Measurements from ENCODE around the gene EMB.
"Not testable (repeated sequence)": the region's sequence is repeated elsewhere in the genome, so short reads cannot be mapped to it uniquely, and the experiment has no call there.

Gene EMB

DNA sequence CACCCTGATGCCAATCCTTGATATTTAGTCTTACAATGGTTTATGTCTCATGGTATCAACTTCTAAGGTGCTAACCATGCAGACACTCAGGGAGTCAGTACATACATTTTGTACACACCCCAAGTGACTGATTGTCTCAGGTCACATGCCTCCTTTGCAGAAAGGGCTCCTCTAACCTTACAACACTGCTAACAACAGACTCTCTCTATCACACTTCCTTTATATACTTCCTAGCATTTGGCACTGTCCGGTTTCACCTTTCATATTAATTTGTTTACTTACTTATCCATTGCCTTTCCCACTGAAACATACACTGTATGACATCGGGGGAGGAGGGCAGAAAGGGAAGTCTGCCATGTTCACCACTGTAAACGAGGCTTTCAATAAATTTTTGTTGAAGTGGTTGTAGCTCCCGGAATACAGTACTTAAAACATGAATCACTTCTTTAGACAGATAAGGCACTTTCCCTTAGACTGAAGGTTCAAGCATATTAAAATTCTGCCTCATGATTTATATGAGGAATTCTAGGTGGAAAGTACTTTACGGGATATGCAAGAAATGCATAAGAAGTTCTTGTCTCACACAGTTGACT lies 20.6 kb downstream of the EMB start:
- no peak for DNase-seq

DNA sequence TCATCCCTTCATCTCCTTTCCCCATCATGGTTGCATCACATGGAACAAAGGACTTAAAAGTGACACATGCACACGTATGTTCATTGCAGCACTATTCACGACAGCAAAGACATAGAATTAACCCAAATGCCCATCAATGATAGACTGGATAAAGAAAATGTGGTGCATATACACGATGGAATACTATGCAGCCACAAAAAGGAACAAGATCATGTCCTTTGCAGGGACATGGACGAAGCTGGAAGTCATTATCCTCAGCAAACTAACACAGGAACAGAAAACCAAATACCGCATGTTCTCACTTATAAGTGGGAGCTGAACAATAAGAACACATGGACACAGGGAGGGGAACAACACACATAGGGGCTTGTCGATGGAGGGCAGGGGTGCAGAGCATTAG lies 21.4 kb downstream of the EMB start:
- DNase-seq, result not testable (repeated sequence)

DNA sequence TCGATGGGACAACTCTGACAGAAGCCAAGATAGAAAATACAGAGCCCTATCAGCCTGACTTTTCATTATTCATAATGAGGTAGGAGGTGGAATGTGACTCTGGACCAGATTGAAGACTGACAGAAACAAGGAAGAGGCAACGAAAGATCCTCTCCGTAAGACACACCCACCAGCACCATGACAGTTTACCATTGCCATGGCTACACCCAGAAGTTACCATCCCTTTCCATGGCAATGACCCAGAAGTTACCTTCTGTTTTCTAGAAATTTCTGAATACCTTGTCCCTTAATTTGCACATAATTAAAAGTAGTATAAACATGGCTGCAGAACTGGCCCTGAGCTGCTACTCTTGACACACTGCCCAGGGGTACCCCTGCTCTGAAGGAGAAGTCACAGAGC lies 24.5 kb downstream of the EMB start:
- not testable (repeated sequence) for DNase-seq

DNA sequence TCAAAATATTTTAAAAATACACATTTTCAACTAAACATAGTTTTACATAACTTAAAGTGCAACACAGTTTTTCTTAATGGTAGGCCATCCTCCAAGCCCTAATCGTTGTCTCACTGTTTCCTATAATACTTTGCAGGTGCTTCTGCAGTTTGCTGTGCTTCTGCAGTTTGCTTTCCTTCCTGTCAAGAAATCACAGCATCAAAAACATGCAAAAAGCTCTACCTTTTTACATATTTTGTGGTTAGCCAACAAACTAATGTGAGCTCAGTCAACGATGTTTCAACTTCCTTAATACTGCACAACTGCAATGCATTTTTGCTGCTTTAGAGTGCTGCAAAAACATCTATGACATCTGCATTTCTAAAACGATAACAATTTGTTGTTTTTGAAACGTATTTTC lies 25.2 kb downstream of the EMB start:
- no peak for DNase-seq

DNA sequence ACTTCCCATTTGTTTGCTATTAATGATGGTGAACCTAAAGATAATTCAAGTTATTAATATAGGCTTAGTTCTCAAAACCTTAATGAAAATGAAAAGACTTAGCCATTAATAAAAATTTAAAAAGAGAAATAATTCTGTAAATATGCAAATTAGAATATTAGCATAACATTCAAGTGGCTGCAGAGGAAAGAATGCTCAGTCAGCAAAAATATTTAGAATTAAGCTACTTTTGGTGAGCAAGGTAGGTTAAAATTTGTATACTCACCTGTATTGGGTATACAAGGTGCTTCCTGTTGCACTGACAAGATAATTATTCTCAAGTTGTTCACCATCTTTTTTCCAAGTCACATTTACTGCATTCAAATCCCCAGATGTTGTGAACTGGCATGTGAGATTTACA lies 30.2 kb downstream of the EMB start:
- not testable (repeated sequence) for DNase-seq

DNA sequence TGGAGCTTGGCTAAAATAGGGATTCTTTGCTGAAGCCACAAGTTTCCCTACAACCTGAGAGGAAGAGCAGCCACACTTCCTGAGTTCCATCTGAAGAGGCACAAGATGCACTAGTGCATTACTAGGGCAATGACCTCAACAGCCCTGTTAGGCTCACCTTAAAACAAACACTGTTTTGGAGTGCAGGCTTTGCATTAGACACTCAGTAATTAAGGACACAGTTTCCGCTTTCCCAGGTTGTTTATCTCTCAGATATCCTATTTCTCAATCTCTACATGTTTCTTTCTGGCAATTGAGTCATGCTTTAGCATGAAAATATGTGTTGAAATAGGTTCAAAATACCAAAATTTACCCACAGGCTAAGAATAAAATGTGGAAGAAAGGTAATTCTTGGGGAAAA lies 34.2 kb downstream of the EMB start:
- no peak for DNase-seq

DNA sequence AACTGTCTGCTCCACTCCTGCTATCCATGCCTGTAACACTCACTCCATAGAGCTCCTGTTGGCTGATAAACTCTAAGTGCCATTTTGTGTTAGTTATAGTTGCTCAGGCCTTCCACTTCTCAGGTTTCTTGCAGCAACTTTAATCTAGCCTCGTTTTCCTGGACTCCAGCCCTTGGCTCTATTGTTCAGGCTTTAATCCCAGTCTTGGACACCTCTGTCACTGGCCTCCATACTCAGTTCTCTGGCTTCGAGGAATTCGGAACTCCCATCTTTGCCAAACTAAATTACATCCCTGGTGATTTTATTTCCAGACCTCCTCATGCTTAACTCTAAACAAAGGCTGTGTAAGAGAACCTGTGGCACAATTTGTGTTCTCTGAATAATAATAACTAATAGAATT lies 39.8 kb downstream of the EMB start:
- no peak for DNase-seq

DNA sequence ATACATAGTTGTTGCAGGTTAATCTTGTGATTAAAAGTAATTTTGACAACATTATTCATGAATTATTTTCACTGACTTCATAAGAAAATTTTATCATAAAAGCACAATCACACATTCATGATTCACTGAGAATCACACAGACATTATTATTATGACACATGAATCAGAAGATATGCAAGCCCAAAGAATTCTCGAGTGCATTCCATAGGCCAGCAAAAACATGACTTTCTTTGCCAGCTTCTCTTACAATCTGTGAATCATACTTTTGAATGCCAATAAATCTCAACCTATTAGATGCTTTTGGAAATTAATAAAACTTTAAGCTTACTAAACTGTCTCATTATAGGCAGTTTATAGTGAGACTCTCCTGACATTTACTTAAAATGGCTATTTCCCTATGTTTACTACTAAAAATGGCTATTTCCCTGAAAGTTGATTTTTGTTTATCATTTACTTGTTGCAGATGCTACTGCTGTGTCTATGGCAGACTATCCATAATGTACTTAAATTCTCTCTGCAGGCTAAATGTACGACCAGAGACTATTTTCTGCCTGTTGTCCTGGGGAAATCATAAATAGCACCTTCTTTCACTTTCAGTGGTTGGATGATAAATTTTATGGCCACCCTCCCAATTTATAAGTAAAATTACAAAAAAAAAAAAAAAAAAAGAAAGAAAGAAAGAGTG lies 47.0 kb downstream of the EMB start:
- not testable (repeated sequence) for DNase-seq

DNA sequence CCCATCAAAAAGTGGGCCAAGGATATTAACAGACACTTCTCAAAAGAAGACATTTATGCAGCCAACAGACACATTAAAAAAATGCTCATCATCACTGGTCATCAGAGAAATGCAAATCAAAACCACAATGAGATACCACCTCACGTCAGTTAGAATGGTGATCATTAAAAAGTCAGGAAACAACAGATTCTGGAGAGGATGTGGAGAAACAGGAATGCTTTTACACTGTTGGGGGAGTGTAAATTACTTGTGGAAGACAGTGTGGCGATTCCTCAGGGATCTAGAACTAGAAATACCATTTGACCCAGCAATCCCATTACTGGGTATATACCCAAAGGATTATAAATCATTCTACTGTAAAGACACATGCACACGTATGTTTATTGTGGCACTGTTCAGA lies 48.8 kb downstream of the EMB start:
- not testable (repeated sequence) for DNase-seq

DNA sequence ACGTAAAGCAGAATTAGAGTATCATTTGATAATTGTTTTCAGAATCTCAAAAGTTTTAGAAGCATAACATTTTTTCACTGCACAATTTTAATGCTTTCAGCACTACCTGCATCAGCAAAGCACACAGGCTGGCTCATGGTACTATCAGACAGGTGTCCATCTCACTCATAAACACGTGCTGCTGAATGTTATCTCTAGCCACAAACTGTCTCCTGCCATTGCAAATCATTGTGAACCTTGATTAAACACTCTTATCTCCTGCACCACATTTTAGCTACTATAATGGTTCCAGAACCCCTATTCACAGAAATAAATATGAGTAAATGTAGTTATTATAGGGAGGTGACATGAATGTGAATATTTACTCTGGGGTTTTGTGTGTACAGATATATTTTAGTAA lies 56.7 kb downstream of the EMB start:
- DNase-seq, result not testable (repeated sequence)

DNA sequence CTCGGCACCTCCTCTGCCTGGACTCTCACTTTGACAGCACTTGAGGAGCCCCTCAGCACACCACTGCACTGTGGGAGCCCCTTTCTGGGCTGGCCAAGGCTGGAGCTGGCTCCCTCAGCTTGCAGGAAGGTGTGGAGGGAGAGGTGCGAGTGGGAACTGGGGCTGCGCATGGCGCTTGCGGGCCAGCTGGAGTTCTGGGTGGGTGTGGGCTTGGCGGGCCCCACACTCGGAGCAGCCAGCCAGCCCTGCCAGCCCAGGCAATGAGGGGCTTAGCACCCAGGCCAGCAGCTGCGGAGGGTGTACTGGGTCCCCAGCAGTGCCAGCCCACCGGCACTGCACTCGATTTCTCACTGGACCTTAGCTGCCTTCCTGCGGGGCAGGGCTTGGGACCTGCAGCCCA lies 64.4 kb downstream of the EMB start:
- DNase-seq, result not testable (repeated sequence)

DNA sequence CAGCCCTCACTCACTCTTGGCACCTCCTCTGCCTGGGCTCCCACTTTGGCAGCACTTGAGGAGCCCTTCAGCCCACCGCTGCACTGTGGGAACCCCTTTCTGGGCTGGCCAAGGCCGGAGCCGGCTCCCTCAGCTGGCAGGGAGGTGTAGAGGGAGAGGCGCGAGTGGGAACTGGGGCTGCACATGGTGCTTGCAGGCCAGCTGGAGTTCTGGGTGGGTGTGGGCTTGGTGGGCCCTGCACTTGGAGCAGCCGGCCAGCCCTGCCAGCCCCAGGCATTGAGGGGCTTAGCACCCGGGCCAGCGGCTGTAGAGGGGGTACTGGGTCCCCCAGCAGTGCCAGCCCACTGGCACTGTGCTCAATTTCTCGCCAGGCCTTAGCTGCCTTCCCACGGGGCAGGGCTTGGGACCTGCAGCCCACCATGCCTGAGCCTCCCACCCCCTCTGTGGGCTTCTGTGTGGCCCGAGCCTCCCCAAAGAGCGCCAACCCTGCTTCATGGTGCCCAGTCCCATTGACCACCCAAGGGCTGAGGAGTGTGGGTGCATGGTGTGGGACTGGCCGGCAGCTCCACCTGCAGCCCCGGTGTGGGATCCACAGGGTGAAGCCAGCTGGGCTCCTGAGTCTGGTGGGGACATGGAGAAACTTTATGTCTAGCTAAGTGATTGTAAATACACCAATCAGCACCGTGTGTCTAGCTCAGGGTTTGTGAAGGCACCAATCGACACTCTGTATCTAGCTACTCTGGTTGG lies 71.6 kb downstream of the EMB start:
- not testable (repeated sequence) for DNase-seq

DNA sequence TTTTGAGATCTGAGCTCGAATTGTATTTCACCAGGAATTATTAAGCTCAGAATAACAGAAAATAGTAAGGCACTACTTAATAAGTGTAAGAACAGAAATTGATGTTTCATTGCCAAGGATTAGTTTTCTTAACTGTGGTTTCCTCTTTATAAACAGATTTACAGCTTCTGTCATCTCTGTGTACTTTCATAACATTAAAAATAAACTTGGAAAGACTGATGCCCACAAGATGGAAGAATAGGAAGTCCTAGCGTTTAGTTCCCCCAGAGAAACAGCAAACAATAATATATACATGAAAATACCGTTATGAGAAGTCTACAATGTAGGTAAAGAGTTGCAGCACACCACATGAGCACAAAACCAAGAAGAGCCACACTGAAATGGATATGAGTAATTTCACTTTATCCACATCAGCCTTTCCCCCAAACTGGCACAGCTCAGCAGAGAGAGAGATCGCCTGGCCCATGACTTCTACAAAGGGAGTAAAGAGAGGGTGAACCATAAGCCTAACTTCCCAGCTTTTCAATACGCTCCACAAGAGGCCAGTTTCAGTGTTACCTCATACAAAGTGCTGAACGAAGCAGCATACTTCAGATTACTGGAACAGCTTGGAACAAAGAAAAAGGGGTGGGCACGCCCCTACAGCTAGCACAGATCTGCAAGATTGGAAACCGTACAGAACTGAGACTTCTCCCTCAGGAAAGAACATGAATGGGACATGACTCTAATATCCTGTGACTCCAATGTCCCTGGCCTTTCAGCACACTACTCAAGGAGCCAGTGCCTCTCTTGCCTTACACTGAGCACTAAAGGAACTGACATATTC lies 75.4 kb downstream of the EMB start:
- no peak for DNase-seq

DNA sequence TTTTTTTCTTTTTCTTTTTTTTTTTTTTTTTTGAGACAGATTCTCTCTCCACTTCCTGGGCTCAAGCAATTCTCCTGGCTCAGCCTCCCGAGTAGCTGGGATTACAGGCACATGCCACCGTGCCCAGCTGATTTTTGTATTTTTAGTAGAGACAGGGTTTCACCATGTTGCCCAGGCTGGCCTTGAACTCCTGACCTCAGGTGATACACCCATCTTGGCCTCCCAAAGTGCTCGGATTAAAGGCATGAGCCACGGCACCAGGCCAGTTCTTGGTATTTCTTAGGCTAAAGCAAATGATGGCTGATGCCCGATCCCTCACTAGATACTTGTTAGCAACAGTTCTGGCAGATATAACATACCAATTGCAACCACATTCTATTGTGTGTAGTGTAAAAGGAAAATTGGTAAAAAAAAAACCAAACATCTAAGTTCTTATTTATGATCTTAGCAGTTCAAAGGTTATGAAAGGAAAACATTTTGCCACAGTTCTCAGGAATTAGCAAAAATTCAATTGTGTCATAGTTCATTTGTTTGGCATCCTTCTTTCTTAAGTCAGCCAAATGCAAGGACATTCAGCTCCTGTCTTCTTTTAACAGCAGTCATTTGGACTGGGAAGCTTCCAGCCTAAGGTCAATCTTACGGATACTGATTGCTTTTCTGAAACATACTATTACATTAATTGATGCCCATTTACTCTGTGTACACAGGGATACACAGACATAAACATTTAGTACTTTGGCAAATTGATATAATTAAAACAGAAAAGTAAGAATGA lies 76.4 kb downstream of the EMB start:
- DNase-seq, result not testable (repeated sequence)

DNA sequence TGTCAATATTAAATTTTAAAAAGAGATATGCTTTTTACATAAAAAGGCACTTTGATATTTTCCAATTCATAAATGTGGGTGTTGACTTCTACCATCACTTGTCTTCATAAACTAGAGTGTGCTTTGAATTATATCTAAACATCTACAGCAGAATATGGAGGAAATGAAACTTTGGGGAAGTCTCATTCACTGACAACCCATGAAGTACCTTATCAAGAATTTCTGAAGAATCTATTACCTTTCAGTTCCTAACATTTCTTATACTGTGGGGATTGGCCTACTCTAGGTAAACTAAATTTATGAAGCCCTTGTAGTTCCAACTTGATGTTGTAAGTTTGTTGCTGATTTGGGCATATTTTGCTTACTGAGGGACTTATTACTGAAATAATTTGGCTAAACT lies 81.9 kb downstream of the EMB start:
- no peak for DNase-seq

DNA sequence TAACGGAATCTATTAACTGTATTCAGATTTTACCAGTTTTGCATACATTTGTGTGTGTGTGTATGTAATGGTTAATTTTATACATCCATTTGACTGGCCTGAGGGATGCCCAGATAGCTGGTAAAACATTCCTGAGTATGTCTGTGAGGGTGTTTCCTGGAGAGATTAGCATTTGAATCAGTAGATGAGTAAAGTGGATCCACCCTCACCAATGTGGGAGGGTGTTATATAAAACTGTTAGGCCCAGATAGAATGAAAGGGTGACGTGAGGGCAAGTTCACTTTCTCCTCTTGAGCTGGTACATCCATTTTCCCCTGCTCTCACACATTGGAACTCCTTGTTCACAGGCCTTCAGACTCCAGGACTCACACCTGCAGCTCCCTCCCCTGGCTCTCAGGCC lies 88.7 kb downstream of the EMB start:
- no peak for DNase-seq

All from NCI-H1436 (cell line).